Measurements from ENCODE around the gene TAS2R19. TPM values are rescaled to one million over a fixed set of nuclear protein-coding genes. Genes with fewer than 3 reads are reported as not detected.

TAS2R19 gene
- polyA plus RNA-seq, 1 donor from 2014 or later: 5.7 TPM

- no peak within 1 kb of the TSS for H3K4me3 ChIP-seq (ENCODE audit: low read length)
- H3F3A ChIP-seq (ENCODE audit: insufficient read depth, low read length, poor library complexity, severe bottlenecking): no peaks in the 10 kb centered on the region
- H4K20me1 ChIP-seq (ENCODE audit: insufficient read depth): no peaks in the 10 kb centered on the region
- H2AFZ ChIP-seq (ENCODE audit: low read depth, low read length): no peak within 1 kb of the TSS
- no peaks in the 10 kb centered on the region for H3K9me2 ChIP-seq (ENCODE audit: insufficient read depth, low read length)
- no peaks in the 10 kb centered on the region for H3K36me3 ChIP-seq (ENCODE audit: insufficient read depth, low read length)
- no peak within 1 kb of the TSS for H3K4me2 ChIP-seq (ENCODE audit: low read length)
- H3K27ac ChIP-seq (ENCODE audit: low read length): no peak within 1 kb of the TSS
- no peaks in the 10 kb centered on the region for H3K27me3 ChIP-seq (ENCODE audit: insufficient read depth, low read depth, low read length)
- no peak for TF ChIP-seq POLR2AphosphoS5 (IDR thresholded peaks at IDR 0.05)
- TF ChIP-seq EZH2 (IDR thresholded peaks at IDR 0.05; ENCODE audit: borderline replicate concordance, insufficient read depth, low read length, poor library complexity, severe bottlenecking): no peak
- TF ChIP-seq MXI1 (conservative IDR thresholded peaks at IDR 0.05; ENCODE audit: poor library complexity, severe bottlenecking): no peak
- TF ChIP-seq RAD21 (conservative IDR thresholded peaks at IDR 0.05): no peak
- no peak for TF ChIP-seq SMC3 (conservative IDR thresholded peaks at IDR 0.05; ENCODE audit: poor library complexity)
- TF ChIP-seq TAF1 (IDR thresholded peaks at IDR 0.05; ENCODE audit: low read depth): no peak
- no peak for TF ChIP-seq REST (IDR thresholded peaks at IDR 0.05; ENCODE audit: borderline replicate concordance)
- no peak for TF ChIP-seq CTCF (IDR thresholded peaks at IDR 0.05; ENCODE audit: poor library complexity, severe bottlenecking)
- H3K9me3 ChIP-seq (ENCODE audit: low read length): no peaks in the 10 kb centered on the region
- no peaks in the 10 kb centered on the region for H3K79me2 ChIP-seq (replicated peaks; ENCODE audit: insufficient read depth, low read length)
- H3K9ac ChIP-seq (ENCODE audit: low read length): no peak within 1 kb of the TSS
These were observed 8.9 kb upstream of the TAS2R19 start, which contains the start of gene TAS2R31 for GRCh38 chr12:11031307-11031706. TAS2R31 (minus strand) TSS chr12:11031407; CDS start chr12:11031335, 72 bp downstream.

GRCh38 chr12:11026118-11026517 is 3.7 kb upstream of the TAS2R19 start:
- Histone ChIP-seq H3F3A (ENCODE audit: insufficient read depth, low read length, poor library complexity, severe bottlenecking) (no peaks in the 10 kb centered on the region), H3K79me2 (replicated peaks; ENCODE audit: insufficient read depth, low read length) (no peaks in the 10 kb centered on the region), H3K36me3 (ENCODE audit: insufficient read depth, low read length) (peaks cover 3% of the 10 kb centered on the region), H2AFZ (ENCODE audit: low read depth, low read length) (no peak overlapping the region), H3K27me3 (ENCODE audit: insufficient read depth, low read depth, low read length) (no peaks in the 10 kb centered on the region), H4K20me1 (ENCODE audit: insufficient read depth) (no peaks in the 10 kb centered on the region), H3K9ac (ENCODE audit: low read length) (no peak overlapping the region), H3K9me2 (ENCODE audit: insufficient read depth, low read length) (no peaks in the 10 kb centered on the region), H3K4me3 (ENCODE audit: low read length) (no peak overlapping the region), H3K4me2 (ENCODE audit: low read length) (no peak overlapping the region), H3K9me3 (ENCODE audit: low read length) (no peaks in the 10 kb centered on the region), H3K27ac (ENCODE audit: low read length) (no peak overlapping the region)
- TF ChIP-seq REST (IDR thresholded peaks at IDR 0.05; ENCODE audit: borderline replicate concordance) (no peak), TAF1 (IDR thresholded peaks at IDR 0.05; ENCODE audit: low read depth) (no peak), EP300 (conservative IDR thresholded peaks at IDR 0.05; ENCODE audit: poor library complexity, severe bottlenecking) (no peak), CTCF (IDR thresholded peaks at IDR 0.05; ENCODE audit: poor library complexity, severe bottlenecking) (no peak), SMC3 (conservative IDR thresholded peaks at IDR 0.05; ENCODE audit: poor library complexity) (no peak), RAD21 (conservative IDR thresholded peaks at IDR 0.05) (no peak), POLR2AphosphoS5 (IDR thresholded peaks at IDR 0.05) (no peak), MXI1 (conservative IDR thresholded peaks at IDR 0.05; ENCODE audit: poor library complexity, severe bottlenecking) (no peak), EZH2 (IDR thresholded peaks at IDR 0.05; ENCODE audit: borderline replicate concordance, insufficient read depth, low read length, poor library complexity, severe bottlenecking) (no peak)
